HG02981 (cell line): Measurements from ENCODE around the gene MRC2.

Experiments used
- ATAC-seq: cut with Tn5 transposase; IDR thresholded peaks from one replicate; pipeline ENCODE4 v1.9.1; 2021; ENCODE audit warnings: mild to moderate bottlenecking, moderate library complexity; ENCODE audit not compliant: unreplicated experiment

Gene MRC2

GRCh38 chr17:62658136-62658920 is 30.9 kb downstream of the MRC2 start:
- ATAC-seq = no peak

- ATAC-seq = no peak
Observed at GRCh38 chr17:62660629-62661118, 33.2 kb downstream of the MRC2 start.

DNA sequence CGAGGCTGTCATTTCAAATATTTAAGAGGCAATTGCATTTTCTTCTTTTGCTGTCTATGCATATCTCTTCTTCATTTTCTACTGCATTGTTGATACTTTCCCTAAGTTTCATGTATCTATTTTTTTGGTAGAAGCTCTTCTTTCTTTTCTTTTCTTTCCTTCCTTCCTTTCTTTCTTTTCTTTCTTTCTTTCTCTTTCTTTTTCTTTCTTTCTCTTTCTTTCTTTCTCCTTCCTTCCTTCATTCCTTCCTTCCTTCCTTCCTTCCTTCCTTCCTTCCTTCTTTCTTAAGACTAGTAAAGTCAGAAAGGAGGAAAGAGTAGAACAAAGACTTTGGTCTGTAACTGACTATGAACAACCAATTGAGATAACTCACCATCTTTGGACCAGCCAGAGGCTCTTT is 33.9 kb downstream of the MRC2 start:
- ATAC-seq = no peak

DNA sequence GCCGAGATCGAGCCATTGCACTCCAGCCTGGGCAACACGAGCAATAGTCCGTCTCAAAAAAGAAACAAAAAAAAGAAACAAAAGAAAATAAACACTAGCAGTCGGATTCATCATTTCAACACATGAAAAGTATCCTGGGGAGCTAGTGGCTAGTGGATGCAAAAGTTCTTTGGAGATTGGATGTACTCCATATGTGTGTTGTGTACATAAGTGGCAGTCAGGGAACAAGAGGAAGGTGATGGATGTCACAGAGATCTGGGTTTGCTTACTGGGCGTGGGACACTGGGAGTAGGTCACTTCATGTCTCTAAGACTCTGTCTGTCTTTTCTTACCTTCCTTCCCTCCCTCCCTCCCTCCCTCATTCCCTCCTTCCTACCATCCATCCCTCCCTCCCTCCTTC is 35.4 kb downstream of the MRC2 start:
- ATAC-seq = no peak

DNA sequence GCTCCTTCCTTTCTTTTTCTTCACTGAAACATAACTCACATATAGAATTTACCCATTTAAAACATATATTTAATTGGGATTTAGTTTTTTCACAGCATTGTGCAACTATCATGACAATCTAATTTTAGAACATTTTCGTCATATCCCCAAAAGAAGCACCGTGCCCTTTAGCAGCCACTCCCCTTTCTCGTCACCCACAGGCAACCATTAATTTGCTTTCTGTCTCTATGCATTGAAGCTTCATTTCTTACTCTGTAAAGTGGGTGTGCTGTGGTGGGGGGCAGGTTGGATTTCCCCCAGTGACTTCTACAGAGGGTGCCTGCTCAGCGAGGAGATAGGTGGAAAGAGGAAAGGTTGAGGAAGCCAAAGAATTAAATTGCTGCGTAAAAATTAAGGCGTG is 35.8 kb downstream of the MRC2 start:
- no peak for ATAC-seq

GRCh38 chr17:62664336-62665120 is 37.1 kb downstream of the MRC2 start:
- ATAC-seq = no peak

DNA sequence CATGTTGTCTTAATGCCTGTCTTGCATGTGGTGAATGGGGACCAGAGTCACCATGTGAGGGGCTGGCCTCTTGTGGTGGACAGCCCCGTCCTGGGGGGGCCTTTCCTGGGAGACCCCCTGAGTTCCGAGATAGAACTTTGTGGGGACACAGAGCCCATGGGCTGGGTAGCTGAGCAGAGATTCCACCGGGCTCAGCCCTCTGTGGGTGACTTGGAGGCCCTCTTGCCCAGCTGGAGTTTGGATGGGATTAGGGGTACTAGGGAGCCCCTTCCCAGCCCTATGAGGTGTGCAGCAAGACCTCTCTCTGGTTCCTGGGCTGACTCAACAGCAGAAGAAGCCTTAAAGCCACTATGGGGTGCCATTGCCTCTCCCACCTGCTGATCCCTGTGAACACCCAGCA is 38.1 kb downstream of the MRC2 start:
- no peak for ATAC-seq

GRCh38 chr17:62666061-62666800 is 38.8 kb downstream of the MRC2 start:
- ATAC-seq = no peak

DNA sequence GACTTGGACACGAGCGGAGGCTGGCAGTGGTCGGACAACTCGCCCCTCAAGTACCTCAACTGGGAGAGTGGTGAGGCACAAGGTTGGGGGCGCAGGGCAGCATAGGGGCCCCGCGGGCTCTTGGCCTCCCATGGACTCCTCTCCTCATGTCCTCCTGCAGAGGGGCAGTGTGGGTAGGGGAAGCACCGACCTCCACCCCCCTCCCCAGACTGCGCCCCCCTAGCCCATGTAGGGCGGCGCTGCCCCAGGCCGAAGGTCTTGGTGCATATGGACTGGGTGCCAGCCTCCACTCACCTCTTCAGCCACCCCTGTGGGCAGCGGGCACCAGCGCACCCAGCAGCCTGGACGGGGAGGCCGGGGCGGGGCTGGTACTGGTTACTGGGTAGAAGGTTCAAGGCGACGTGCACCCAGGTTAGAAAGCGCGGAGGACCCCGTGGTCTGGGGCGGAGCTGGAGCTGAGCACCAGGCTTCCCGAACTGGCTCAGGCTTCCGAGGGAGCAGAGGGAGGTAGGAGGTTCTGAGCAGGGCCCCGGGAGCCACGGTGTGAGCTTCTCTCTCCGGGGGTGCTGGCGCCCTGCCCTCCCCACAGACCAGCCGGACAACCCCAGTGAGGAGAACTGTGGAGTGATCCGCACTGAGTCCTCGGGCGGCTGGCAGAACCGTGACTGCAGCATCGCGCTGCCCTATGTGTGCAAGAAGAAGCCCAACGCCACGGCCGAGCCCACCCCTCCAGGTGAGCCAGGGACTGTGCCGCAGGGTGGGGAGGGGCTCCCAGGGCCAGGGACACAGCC is 39.5 kb downstream of the MRC2 start:
- no peak for ATAC-seq

GRCh38 chr17:62668091-62668804 is 40.8 kb downstream of the MRC2 start:
- no peak for ATAC-seq

- no peak for ATAC-seq
Observed at GRCh38 chr17:62670202-62670821, 42.8 kb downstream of the MRC2 start.

- no peak for ATAC-seq
Observed at GRCh38 chr17:62671553-62671952, 44.1 kb downstream of the MRC2 start.

GRCh38 chr17:62672957-62673356 is 45.5 kb downstream of the MRC2 start:
- no peak for ATAC-seq

GRCh38 chr17:62673614-62674362 is 46.3 kb downstream of the MRC2 start:
- no peak for ATAC-seq

DNA sequence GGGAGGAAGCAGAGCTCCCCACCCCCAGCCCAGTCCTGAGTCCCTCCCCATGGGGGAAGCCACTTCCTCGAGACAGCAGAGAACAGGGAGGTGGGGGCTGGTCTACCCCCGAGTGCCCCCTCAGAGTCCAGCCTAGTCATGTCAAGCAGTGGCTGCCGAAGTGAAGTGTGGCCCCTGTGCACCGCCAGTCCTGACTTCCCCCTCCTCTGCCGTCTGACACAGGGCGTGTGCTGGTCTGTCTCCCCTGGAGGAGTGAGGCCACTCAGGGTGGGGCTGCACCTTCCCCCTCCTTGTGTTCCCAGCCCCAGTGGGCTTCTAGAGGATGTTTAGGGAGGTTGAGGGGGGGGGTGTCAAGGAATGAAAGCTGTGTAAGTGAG is 46.9 kb downstream of the MRC2 start:
- ATAC-seq = no peak

GRCh38 chr17:62674841-62675240 is 47.4 kb downstream of the MRC2 start:
- ATAC-seq = no peak

DNA sequence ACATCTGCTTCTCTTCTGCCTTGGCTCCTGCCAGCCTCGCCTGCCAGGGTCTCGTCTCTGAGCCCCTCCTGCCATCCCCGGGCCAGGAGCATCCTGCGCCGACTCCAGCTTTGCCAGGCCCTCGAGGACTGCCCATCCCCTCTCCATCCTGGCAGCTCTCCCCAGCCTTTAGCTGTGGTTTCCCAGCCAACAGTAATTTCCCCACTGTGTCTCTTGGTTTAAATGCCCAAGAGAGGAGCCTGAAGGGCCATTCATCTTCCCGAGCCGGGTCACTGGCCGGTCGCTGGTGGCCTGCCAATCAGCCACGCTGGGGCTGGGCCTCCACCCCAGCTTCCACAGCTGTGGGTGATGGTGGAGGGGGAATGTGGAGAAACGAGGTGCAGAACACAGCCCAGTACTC is 47.8 kb downstream of the MRC2 start:
- ATAC-seq = no peak

DNA sequence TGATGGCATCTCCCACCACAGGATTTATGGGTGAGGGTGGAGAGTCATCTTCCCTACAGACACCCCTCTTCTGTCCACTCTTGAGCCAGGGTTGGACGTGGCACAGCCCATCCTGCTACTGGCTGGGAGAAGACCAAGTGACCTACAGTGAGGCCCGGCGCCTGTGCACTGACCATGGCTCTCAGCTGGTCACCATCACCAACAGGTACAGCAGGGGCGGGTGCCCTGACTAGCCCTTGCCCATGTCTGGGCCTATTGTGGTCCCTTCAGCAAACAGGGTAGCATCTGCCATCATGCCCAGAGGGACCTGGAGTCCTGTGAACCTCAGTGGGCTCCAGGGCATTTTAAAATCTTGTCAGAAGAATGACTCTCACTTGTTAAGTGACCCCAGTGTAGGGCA is 48.2 kb downstream of the MRC2 start:
- ATAC-seq = no peak
